H9 (cell line): Measurements from ENCODE around the gene LITAF. TPM values are rescaled to one million over a fixed set of nuclear protein-coding genes. Genes with fewer than 3 reads are reported as not detected.

ENCODE experiments used
- DNase-seq: peaks from one replicate; pipeline ENCODE4 v3.0.0-alpha.2; 2017
- H2AFZ ChIP-seq: one replicate; pipeline ENCODE4 v1.6.1; 2013; ENCODE audit warnings: mild to moderate bottlenecking, low read length, control low read depth, moderate library complexity
- H2AK5ac ChIP-seq: 2 replicates; pipeline ENCODE4 v1.6.1; 2013; ENCODE audit warnings: low read length, control low read depth, mixed read lengths; ENCODE audit not compliant: insufficient read length
- H2BK120ac ChIP-seq: one replicate; pipeline ENCODE4 v1.6.1; 2013; ENCODE audit warnings: low read depth, mild to moderate bottlenecking, low read length, control low read depth, inconsistent platforms; ENCODE audit not compliant: poor library complexity, severe bottlenecking
- H2BK12ac ChIP-seq: 2 replicates; pipeline ENCODE4 v1.6.1; 2013; ENCODE audit warnings: low read length, control low read depth, mixed read lengths, low read depth; ENCODE audit not compliant: insufficient read length
- H2BK15ac ChIP-seq: 2 replicates; pipeline ENCODE4 v1.6.1; 2013; ENCODE audit warnings: low read depth, low read length, control low read depth
- H2BK20ac ChIP-seq: one replicate; pipeline ENCODE4 v1.6.1; 2013; ENCODE audit warnings: low read depth, mild to moderate bottlenecking, low read length, control low read depth, inconsistent platforms; ENCODE audit not compliant: poor library complexity, severe bottlenecking
- H2BK5ac ChIP-seq: 2 replicates; pipeline ENCODE4 v1.6.1; 2013; ENCODE audit warnings: low read length, control low read depth, mixed read lengths; ENCODE audit not compliant: insufficient read length
- H3K14ac ChIP-seq: 2 replicates; pipeline ENCODE4 v1.6.1; 2013; ENCODE audit warnings: low read length, control low read depth; ENCODE audit not compliant: insufficient read depth
- H3K18ac ChIP-seq: 2 replicates; pipeline ENCODE4 v1.6.1; 2013; ENCODE audit warnings: low read depth, mild to moderate bottlenecking, mixed read lengths, low read length, control low read depth; ENCODE audit not compliant: insufficient read length
- H3K23ac ChIP-seq: 2 replicates; pipeline ENCODE4 v1.6.1; 2013; ENCODE audit warnings: low read length, control low read depth, mixed read lengths, low read depth; ENCODE audit not compliant: insufficient read length
- H3K23me2 ChIP-seq: 2 replicates; pipeline ENCODE4 v1.6.1; 2013; ENCODE audit warnings: low read depth, mild to moderate bottlenecking, mixed read lengths, low read length, control low read depth; ENCODE audit not compliant: insufficient read length, poor library complexity, severe bottlenecking
- H3K27ac ChIP-seq: 2 replicates; pipeline ENCODE4 v1.5.1; 2013; ENCODE audit warnings: low read length, control low read depth, mixed read lengths, low read depth; ENCODE audit not compliant: insufficient read length
- H3K27me3 ChIP-seq: 2 replicates; pipeline ENCODE4 v1.6.1; 2013; ENCODE audit warnings: low read length, control low read depth, inconsistent platforms; ENCODE audit not compliant: insufficient read depth
- H3K4ac ChIP-seq: 2 replicates; pipeline ENCODE4 v1.6.1; 2013; ENCODE audit warnings: low read depth, mild to moderate bottlenecking, control low read depth, inconsistent platforms, low read length, moderate library complexity
- H3K4me1 ChIP-seq: 2 replicates; pipeline ENCODE4 v1.6.1; 2013; ENCODE audit warnings: low read length, control low read depth, inconsistent platforms; ENCODE audit not compliant: insufficient read depth
- H3K4me2 ChIP-seq: 2 replicates; pipeline ENCODE4 v1.6.1; 2013; ENCODE audit warnings: low read length, control low read depth, mixed read lengths; ENCODE audit not compliant: insufficient read length, insufficient read depth
- H3K56ac ChIP-seq: 2 replicates; pipeline ENCODE4 v1.6.1; 2013; ENCODE audit warnings: low read depth, mild to moderate bottlenecking, mixed read lengths, low read length, control low read depth; ENCODE audit not compliant: insufficient read length
- H3K79me1 ChIP-seq: 2 replicates; pipeline ENCODE4 v1.6.1; 2013; ENCODE audit warnings: low read depth, mild to moderate bottlenecking, moderate library complexity, low read length, control low read depth, inconsistent platforms; ENCODE audit not compliant: insufficient read depth, poor library complexity, severe bottlenecking
- H3K79me2 ChIP-seq: 2 replicates; pipeline ENCODE4 v1.6.1; 2013; ENCODE audit warnings: low read length, control low read depth, inconsistent platforms; ENCODE audit not compliant: insufficient read depth
- H3K9ac ChIP-seq: 2 replicates; pipeline ENCODE4 v1.6.1; 2013; ENCODE audit warnings: low read length, control low read depth, mixed read lengths; ENCODE audit not compliant: insufficient read length; ENCODE audit errors: extremely low read depth
- H3K9me3 ChIP-seq: one replicate; pipeline ENCODE4 v1.6.1; 2013; ENCODE audit warnings: low read depth, low read length, inconsistent platforms; ENCODE audit not compliant: control insufficient read depth
- H3T11ph ChIP-seq: one replicate; pipeline ENCODE4 v1.6.1; 2013; ENCODE audit warnings: mild to moderate bottlenecking, low read length, control low read depth, inconsistent platforms
- H4K20me1 ChIP-seq: one replicate; pipeline ENCODE4 v1.6.1; 2013; ENCODE audit not compliant: control insufficient read depth, insufficient read length, insufficient read depth
- H4K5ac ChIP-seq: 2 replicates; pipeline ENCODE4 v1.6.1; 2013; ENCODE audit warnings: low read depth, mild to moderate bottlenecking, mixed read lengths, low read length, control low read depth; ENCODE audit not compliant: insufficient read length
- H4K8ac ChIP-seq: replicated peaks from 2 replicates; pipeline ENCODE4 v1.6.1; 2013; ENCODE audit warnings: low read length, control low read depth, mixed read lengths, low read depth; ENCODE audit not compliant: insufficient read length
- H4K91ac ChIP-seq: 2 replicates; pipeline ENCODE4 v1.6.1; 2013; ENCODE audit warnings: low read depth, mild to moderate bottlenecking, moderate library complexity, mixed read lengths, low read length, control low read depth; ENCODE audit not compliant: insufficient read length
- H3K27ac Mint-ChIP-seq, 3 experiments: 2 replicates in 2 of 3; 3 replicates in 1 of 3; pipeline ENCODE4 v1.8.0; 2020 to 2021; ENCODE audit warnings: mixed read lengths in 3 of 3, mild to moderate bottlenecking in 1 of 3, moderate library complexity in 1 of 3
- H3K27me3 Mint-ChIP-seq: 2 replicates; pipeline ENCODE4 v1.8.0; 2021; ENCODE audit warnings: low read depth, mild to moderate bottlenecking, moderate library complexity, mixed read lengths
- H3K36me3 Mint-ChIP-seq, 3 experiments: 2 replicates in 2 of 3; 3 replicates in 1 of 3; pipeline ENCODE4 v1.8.0; 2020 to 2021; ENCODE audit warnings: low read depth in 3 of 3, mixed read lengths in 3 of 3; ENCODE audit not compliant: insufficient read depth in 1 of 3
- H3K4me1 Mint-ChIP-seq, 2 experiments: 2 replicates each; pipeline ENCODE4 v1.8.0; 2020; ENCODE audit warnings: mixed read lengths in 2 of 2
- H3K4me3 Mint-ChIP-seq, 2 experiments: 2 replicates in 1 of 2; 3 replicates in 1 of 2; pipeline ENCODE4 v1.8.0; 2020 to 2021; ENCODE audit warnings: mild to moderate bottlenecking in 2 of 2, mixed read lengths in 2 of 2, moderate library complexity in 1 of 2
- H3K9me3 Mint-ChIP-seq, 2 experiments: 2 replicates in 1 of 2; 3 replicates in 1 of 2; pipeline ENCODE4 v1.8.0; 2020; ENCODE audit warnings: mild to moderate bottlenecking in 2 of 2, mixed read lengths in 2 of 2, moderate library complexity in 1 of 2
- CTCF ChIP-seq: fragments of 200-600 bp; sonication (generic); conservative IDR thresholded peaks from 3 replicates; pipeline ENCODE4 v1.8.0; 2021; ENCODE audit warnings: antibody characterized with exemption, mild to moderate bottlenecking
- WGBS: extraction: QIAGEN DNeasy Blood & Tissue Kit; methylation state at CpG from one replicate; pipeline ENCODE4 v1.1.7; 2013; ENCODE audit warnings: missing lambda C conversion rate, low lambda C conversion rate, mixed read lengths; ENCODE audit not compliant: insufficient read length; ENCODE audit errors: extremely low coverage; 5-methylcytosine and 5-hydroxymethylcytosine counted together
- total RNA-seq: library from RNA; stranded (reverse); gene quantifications from 2 replicates; pipeline ENCODE4 v1.2.1, GENCODE V29; 2021

The LITAF gene
- total RNA-seq, 1 experiment from 2014 or later = 249 TPM

DNA sequence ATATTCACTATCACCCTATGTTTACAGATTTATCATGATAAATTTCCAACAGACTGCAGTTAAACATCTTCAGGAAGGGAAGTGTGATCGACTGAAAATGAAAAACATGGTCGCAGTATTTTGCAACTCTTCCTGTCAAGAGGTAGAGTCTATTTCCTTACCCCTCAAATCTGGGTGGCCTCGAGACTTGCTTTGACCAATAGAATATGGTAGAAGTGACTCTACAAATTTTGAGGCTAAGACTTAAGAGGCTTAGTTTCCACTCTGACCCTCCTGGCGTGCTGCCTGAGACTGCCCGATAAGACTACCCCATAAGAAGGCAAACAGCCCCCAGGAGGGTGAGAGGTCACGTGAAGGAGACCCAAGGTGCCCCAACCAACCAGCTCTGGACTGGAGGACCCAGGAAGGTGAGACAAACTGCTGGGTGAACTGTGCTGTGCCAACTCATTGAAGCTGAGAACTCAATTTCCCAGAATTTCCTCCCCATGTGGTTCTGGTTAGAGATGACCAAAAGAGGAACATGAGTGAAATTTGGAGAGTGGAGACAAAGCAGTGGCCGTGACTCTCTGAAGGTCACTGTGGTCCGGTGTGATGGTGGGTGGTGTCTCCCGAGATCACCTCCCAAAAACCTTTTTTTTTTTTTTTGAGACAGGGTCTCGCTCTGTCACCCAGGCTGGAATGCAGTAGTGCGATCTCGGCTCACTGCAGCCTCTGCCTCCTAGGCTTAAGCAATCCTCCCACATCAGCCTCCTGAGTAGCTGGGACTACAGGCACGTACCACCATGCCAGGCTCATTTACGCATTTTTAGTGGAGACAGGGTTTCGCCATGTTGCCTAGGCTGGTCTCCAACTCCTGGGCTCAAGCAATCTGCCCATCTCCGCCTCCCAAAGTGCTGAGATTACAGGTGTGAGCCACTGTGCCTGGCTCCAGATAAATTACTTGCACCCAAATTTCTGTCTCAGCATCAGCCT, 38.2 kb upstream of the LITAF start:
- TF ChIP-seq CTCF = no peak
- Histone ChIP-seq H3K9ac (no peak overlapping the region), H2BK120ac (no peak overlapping the region), H3K79me2 (no peaks in the 10 kb centered on the region), H3K4me1 (no peaks in the 10 kb centered on the region), H2AFZ (no peak overlapping the region), H2AK5ac (no peak overlapping the region), H4K8ac (no peak overlapping the region), H4K91ac (no peak overlapping the region), H4K5ac (no peak overlapping the region), H4K20me1 (no peaks in the 10 kb centered on the region), H3K4me2 (no peak overlapping the region), H3K27me3 (no peaks in the 10 kb centered on the region), H2BK12ac (no peak overlapping the region), H3K56ac (no peak overlapping the region), H3K9me3 (no peaks in the 10 kb centered on the region), H3T11ph (no peak overlapping the region), H2BK15ac (no peak overlapping the region), H3K23me2 (no peaks in the 10 kb centered on the region), H3K14ac (no peak overlapping the region), H3K18ac (no peak overlapping the region), H2BK20ac (no peak overlapping the region), H3K4ac (no peak overlapping the region), H3K27ac (no peak overlapping the region), H2BK5ac (no peak overlapping the region), H3K23ac (no peak overlapping the region), H3K79me1 (no peaks in the 10 kb centered on the region)
- DNase-seq = no peak
- peaks cover 0 to 3% of the 10 kb centered on the region in 2 experiments; a peak in 1 of 5 replicates for H3K9me3 Mint-ChIP-seq
- peaks cover 0 to 8% (median 0%) of the 10 kb centered on the region in 3 experiments; a peak in 2 of 7 replicates for H3K36me3 Mint-ChIP-seq
- H3K27ac Mint-ChIP-seq = peak overlapping the region in 2 of 3 experiments; percentile 25 to 57; a peak in 1 of 7 replicates
- H3K27me3 Mint-ChIP-seq = peaks cover 1% of the 10 kb centered on the region; the same call in 1 of the 2 replicates
- H3K4me1 Mint-ChIP-seq = peaks cover 21% of the 10 kb centered on the region in 2 experiments
- no peak overlapping the region for H3K4me3 Mint-ChIP-seq
- no CpG with 5 or more reads among the region's 16 CpGs for WGBS
